ENCODE results near the gene WFDC1.
A peak's percentile ranks its signal among the peaks of the same experiment; 100 is the strongest.

Gene WFDC1

DNA sequence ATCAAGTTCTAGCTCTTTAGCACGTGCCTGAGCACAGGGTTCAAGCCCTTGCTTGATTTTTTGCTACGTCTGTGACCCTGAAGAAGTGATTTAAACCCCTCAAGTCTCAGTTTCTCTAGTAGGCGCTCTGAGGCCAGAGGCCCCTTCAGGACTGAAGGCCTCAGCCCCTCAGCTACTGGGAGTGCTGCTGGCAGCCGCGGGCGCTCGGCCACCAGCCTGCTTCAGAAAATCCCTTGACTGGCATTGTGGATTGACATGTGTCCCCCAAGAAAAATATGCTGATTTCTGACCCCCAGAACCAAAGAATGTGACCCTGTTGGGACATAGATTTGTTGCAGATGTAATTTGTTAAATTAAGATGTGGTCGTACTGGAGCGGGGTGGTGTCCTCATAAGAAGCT is 20.2 kb upstream of the WFDC1 start:
- DNase-seq, result no peak

DNA sequence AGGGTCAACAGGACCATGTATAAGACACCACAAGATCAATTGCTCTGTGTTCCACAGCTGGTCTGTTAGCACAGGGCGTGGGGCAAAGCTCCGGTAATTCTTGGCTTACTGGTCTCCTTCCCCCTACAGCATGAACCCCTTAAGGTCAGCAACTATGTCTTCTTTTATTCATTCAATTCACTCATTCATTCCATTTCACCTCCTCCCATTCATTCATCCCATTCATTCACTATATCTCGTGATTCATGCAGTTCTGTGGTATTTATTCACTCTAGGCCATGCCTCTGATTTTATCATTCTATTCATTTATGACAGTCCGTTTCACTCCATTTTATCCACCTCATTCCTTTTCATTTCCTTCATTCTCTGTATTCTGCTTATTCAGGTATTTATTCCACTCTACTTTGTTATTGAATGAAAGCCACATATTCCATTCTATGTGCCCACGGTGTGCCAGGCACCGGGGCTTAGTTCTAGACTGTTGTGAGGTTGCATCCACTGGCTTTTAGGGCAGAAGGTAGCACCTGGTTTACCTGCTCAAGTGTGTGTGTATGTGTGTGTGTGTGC is 19.0 kb upstream of the WFDC1 start:
- no peak for DNase-seq

DNA sequence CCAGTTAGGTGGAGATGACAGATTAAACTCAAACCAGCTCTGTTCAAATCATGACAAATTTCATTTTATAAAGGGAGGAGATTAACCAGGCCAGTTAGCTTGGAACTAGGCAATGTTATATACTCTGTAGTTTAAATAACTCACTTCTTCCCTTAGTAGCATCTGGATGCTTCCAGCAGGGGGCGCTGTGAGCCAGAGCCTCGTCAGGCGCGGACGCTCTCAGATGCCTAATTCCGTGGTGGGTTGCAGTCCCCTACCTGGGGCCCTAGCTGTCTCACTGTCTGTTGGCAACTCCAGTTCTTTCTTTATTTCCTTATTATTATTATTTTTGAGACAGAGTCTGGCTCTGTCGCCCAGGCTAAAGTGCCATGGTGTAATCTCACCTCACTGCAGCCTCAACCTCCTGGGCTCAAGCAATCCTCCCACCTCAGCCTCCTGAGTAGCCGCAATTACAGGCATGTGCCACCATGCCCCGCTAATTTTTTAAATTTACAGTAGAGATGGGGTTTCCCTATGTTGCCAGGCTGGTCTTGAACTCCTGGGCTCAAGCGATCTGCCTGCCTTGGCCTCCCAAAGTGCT is 17.3 kb upstream of the WFDC1 start:
- peak; percentile 40 to 65 for DNase-seq

DNA sequence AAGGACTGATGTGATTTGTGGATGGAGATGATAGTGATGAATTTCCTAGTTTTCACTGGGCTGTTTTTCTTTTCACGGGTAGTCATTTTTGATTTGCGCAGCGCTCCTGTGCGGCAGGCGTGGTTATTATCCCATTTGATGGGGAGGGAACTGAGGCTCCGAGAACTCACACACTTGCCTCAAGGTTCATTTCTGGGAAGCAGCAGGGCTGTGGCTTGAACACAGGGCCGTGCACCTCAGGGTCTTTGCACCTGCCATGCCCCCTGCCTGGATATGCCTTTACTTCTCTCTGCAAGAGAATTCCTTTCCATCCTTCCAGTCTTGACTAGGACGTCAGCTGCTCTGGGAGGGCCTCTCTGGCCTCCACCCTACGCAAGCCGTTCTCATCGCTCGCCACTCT is 16.3 kb upstream of the WFDC1 start:
- no peak for DNase-seq

DNA sequence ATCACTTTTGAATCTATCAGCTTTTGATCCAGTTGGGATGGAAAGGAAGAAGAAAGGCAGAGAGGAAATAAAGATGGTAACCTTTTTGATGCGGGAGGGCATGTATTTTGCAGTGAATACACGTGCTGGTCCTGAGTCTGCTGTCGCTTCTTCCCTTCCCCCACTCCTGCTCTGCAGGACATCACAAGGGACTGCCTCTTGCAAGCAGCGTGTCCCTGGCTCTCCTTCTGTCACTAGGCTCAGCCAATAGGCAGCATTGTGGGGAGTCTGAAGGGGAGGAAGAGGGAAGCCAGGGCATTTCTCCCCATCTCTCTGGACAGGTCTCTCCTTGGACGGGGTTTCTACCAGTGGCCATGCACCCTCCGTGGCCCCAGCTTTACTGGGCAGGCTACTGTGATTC is 15.7 kb upstream of the WFDC1 start:
- no peak for DNase-seq

DNA sequence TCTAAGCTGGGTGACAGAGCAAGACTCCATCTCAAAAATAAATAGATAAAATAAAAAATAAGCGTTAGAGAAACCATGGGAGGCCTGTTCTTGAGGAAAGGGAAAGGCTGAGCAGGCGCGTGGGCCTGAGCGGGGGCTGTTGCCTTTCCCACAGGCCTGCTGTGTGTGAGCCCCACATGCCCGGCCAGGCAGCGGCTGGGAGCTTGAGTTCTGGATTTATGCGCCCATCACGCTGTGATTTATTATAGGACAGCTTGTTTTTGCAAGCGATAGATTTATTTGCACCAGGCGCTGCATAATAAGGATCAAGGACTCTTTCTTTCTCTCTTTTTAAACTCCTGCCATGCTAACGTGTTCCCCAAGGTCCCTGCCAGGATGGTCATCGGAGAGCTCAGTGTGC is 14.8 kb upstream of the WFDC1 start:
- DNase-seq, result no peak

DNA sequence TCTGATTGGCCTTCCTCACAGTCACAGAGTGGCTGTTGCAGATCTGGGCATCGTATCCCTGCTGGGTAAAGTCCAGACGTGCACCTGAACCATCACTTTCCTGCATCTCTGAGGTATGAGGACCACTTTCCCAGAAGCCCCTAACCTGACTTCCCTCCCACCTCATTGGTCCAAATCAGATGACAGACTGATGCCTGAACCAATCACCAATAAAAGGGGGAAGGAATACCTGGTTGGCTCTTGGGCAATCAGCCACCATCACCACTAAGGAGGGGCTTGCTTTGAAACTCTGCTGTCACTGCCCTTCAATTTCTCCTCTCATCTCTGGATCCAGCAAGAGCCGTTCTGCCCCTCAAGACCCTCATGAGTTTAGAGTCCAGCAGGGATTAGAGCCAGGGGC is 13.6 kb upstream of the WFDC1 start:
- DNase-seq, result no peak

DNA sequence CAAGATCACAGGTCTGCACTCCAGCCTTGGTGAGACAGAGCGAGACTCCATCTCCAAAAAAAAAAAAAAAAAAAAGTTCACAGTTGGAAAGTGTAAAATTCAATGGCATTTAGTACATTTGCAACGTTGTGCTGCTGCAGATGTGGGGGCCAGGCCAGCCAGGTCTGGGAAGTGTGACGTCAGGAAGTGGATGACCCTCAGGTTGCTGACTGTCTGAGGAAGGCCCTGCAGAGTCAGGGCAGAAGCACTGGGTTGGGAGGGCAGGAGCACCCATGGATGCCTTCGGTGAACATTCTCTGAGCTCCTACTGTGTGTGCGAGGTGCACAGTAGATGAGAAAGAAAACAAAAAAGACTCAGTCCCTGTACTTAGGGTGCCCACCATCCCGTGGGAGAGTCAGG is 12.1 kb upstream of the WFDC1 start:
- no peak for DNase-seq

DNA sequence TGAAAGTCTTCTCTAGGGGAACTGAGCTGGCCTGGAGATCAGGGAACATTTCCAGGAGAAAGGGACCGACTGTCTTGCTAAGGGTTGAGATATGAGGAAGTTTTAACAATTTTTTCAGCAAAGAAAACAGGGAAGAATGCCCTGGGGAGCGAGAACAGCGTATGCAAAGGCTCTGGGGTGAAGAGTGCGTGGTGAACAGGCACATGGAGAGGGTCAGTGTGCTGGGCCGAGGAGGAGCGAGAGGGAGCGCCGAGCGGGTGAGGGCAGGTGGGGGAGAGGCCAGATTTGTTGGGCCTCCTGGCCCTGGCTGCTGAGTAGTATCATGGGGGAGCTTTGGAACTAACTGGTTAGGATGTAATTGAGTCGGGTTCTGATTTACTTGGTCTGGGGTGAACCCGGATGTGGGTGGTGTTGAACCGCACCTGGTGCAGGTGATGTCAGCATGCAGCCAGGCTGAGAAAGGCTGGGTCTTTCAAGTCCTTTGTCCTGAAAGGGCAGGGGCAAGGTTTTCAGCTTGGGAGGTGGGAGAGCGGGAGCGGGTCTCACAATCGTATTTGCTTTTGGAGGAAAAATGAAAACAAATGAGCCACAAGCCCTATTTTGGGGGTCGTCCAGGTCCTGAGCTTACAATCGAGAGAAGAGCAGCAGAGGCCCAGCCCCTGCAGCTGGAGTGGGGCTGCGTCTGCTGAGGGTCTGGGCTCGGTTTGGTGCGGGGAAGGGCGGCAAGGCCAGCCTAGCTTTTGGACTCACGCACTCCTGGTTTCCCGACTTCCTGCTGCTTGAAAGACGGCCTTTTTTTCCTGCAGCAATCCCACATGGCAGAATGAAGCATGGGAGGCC is 11.1 kb upstream of the WFDC1 start:
- DNase-seq, result no peak

DNA sequence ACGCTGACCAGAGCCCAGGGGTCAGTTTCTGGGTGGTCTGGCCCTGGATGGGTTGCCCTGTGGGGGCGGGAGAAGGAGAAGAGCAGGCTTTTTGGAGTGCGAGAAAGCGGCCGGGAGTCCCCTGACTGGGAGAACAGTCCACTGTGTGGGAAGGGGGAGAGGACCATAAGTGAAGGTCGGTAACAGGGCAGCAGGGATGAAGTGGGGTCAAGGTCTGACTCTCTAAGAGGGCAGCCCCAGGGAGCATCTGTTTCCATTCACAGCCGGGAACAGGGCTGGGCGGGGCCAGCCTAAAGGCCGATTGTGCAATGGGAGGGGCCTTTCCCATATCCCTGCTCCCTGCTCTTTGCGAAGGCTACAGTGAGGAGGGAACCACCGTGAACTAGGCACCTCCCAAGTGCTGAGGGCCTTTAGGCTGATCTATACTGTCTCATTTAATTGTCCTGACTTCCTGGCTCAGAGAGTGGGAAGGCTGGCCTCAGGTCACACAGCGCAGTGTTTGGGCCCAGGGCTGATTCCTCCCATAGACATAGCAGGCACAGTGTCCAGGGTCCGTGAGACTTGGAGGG is 10.4 kb upstream of the WFDC1 start:
- no peak for DNase-seq

DNA sequence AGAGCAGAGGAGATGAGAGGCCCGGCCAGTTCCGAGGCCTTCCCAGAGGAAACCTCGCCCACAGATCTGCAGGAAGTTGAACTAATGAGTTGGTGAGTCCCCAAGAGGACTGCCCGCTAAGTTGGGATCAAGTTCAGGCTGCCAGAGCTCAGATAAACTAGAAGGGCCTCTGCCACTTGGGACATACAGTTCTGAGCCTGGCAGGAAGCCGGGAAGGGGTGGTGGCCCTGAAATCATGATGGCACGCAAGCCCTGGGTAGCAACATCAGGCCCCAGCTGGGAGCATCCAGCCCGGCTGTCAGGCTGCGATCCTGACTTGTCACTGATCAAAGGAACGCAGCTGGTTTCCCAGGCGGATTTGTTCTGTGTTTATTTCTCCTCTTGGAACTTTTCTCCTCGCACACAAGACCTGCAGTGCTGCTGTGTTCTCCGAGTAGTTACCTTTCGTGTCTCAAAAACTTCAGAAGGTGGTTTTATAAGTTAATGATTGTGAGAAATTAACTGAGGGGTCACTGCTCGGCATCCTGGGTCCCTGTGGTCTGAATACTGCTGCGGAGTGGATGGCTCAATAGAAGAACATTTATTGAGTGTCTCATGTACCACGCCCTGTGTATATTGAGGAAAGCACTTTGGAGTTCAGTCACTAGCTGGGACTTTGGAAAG is 8.0 kb upstream of the WFDC1 start:
- no peak for DNase-seq

DNA sequence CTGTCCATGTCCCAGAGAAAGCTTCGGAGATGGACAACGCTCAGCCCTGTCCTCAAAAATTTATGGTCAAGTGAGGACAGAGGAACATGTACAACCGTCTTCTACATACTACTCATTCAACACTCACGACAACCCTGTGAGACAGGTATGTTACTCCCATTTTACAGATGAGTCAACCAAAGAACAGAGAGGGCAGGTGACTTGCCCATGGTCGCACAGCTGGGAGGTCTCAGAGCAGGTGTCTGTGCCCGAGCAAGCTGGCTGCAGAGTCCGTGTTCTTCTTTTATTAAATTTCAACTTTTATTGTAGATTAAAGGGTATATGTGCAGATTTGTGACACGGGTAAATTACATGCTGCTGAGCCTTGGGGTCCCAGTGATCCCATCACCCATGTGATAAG is 5.8 kb upstream of the WFDC1 start:
- DNase-seq, result no peak

DNA sequence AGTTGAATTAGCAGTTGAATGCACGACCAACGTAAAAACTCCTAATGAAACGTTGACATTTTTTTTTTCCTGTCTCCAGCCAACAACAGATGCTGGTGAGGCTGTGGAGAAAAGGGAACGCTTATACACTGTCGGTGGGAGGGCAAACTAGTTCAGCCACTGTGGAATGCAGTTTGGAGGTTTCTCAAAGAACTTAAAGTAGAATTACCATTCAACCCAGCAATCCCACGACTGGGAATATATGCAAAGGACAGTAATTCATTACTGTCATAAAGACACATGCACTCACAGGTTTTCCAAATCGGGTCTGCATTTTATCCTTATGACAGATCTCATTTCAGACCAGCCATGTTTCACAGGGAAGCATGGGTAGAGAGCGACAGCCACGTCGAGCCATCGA is 3.5 kb upstream of the WFDC1 start:
- no peak for DNase-seq

DNA sequence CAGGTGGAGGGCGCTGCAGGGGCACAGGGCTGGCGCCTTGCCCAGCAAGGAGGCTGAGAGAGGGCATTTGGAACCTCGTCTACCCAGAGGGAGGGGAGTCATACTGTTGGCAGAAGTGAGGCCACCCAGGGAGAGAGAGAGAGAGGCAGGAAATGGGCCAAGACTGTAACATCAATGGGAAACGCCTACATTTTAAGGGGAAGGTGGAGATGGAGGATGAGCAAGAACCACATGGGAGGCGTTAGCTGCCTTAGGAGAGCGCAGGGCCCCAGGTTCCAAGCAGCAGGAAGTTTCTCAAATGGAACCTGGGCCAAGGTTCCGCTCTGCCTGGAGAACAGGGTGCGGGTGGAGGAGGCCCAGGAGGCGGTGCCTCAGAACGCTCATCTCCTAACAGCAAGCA is 2.7 kb upstream of the WFDC1 start:
- DNase-seq, result peak in 1 of 2 donors; percentile 11

DNA sequence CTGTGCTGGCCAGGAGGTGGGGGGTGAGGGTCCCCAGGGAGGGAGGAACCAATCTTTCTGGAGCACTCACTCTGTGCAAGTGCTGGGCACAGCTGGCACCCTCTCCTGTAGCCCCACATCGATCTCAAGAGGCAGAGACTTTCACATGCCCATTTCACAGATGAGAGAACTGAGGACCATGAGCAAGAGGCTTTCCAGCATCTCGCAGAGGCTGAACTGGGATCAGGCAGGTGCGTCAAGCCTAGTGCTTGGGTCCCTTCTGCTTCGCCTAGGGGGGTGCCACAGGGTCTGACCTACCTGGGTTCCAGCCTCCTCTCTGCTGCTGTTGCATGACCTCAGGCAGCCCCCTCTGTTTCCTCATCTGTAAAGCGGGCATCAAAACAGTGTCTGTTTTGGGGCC is 1.3 kb upstream of the WFDC1 start:
- DNase-seq, result no peak

DNA sequence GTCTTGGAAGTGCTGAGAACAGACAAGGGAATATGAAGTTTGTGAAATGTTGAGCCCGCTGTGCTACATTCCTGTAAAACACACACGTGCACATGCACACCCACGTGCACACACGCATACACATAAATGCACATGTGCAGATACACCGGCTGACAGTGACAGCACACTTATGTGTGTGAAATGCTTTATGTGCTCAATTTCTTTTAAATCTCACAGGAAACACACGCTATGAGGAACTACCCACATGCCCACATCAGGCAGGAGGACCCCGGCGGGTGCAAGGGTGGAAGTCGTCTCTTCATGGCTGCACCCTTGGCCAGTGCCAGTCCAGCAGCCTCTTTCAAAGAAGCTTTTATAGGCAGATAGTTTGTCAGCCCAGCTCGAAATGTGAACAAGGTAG is 561 bp upstream of the WFDC1 start:
- DNase-seq, result peak; percentile 33 to 44

DNA sequence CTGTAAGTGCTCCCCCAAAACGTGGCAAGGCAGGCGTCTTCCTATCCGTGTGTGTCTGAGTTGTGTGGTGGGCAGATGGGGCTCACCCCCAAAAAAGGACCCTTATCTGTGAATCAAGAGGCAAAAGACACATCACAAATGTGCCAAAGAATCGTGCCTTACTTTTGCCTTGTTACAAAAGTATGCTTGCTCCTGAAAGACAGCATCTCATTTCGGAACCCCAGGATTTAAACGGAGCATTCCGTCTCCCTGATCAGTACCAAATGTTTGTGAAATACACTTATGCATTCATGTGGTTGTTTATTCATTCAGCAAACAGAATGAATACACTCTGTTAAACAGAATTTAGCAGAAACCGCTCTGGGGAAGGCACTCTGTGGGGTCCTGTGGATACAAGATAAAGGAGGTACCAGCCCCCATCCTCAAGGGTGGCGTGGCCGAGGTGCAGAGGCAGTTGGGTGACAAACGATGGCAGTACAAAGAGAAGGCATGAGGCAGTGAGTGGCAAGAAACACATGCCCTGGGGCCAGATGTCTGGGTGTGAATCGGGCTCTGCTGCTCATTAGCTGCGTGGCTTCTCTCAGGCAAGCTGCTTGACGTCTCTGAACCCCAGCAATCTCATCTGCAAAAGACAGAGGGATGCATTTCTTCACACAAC is 654 bp downstream of the WFDC1 start:
- DNase-seq, result no peak

DNA sequence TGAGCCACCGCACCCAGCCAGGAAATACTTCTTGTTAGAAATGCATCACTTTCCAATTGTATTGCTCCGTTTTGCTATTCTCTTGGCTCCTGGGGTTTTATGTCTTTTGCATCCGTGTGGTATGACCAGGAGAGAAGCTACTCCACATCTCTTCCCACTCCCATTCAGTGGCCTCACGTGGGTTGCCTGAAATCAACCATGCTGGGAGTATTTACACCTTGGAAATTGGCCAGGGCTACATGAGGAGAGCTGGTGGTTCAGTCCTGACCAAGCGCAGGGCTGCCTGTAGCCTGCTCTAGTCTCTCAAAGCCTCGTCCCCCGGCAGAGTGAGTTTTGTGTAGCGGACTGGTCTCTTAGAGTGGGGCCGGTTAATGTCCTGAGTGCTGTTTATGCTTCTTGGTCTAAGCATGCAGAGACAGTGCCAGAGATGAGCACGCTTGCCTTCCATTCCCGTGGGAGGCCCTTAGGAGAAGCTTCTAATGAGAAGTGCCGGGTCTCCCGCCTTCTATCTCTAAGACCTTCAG is 3.8 kb downstream of the WFDC1 start:
- no peak for DNase-seq

DNA sequence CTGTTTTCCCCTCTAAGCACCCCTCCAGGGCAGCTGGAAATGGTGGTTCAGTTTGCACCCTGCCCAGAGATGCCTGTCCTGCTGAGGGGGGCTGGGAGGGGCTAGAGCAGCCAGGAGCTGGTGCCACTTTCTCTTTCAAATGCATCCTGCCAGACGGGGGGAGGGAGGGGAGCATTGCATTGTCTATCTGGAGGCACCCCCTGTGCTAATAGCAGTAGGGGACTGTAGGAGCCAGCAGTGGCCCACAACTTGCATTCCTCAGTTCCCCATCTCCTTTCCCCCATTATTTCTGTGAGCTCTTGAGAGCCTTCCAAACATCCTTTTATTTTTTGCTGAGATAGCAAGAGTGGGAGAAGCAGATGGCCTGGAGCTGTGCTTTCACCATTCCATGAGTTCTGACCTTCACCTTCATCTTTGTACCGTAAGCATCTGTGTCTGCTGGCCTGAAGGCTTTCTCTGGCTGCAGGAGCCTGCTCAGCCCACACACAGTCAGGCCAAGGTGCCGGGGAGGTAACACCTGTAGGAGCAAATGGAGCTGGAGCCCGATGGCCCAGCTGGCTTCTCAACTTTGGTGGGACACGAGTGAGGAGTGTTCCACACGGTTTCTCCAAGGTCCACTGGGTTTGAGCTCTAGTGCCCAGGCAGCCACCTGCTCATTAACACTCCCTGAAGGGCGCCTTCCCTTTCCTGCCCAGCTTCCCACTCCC is 5.2 kb downstream of the WFDC1 start:
- no peak for DNase-seq

DNA sequence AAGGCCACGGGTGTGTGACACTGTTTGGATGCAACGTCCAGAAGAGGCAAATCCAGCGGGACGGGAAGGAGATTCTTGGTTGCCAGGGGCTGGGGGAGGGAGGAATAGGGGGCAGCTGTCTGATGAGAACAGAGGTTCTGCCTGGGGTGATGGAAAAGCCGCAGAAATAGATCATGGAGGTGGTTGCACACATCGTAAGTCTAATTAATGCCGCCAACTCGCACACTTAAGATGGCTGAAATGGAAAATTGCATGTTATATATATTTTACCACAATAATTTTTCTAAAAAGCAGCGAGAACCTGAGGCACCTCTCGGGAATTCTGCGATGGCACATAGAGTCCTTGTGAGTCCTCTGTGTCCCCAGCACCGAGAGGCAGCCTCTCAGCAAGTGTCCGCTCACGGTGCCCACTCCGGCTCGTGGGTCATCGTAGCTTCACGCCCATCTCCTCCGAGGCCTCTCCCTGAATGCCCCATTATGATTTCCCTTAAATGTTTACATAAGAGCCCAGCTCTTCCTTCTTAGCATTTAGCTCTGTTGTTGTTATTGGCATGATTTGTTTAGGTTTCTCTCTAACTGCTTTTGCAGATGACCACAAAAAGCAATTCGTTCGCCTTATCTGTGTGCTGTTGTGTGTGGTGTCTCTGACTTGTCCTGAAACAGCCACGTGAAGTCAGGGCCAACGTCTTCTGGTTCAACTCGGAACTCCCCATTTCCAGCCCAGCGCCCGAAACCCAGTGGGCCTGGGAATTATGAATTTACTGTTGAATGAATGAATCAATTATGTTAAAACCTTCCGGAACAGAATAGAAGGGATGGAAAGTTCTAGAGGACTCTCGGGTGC is 7.7 kb downstream of the WFDC1 start:
- no peak for DNase-seq

DNA sequence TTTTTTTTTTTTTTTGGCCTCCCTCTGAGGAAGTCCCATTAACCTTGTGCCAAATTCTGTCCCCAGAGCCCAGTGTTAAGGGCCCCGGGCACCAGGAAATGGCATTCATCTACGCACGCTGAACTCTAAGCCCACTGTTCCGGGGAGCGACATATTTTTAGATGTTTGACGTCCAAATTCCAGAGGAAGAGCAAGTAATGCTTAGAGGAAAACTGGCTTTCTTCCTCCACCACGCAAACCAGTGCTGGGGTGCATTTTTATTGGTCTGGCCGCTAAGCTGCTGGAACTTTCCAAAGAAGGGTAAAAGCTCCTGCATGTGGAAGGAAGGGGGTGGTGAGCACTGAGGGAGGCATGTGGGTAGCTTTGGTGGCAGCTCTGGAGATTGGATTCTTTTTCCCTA is 8.3 kb downstream of the WFDC1 start:
- no peak for DNase-seq
